ENCODE measurements around the gene UPF1.

DNA sequence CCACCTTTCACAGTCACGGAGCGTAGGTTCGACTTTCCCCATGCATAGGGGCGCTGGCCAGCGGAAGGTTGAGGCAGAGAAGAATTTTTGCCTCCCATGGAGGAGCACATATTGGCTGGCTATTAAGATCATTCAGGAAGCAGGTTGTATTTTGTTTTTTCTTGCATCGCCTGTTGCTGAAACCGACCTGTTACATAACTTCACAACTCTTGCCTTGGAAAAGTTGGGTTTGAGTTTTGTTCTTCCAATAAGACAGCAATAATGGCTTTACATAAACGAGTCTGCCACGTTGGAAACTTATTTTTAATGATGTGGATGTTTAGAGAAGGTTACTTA, 1.4 kb downstream of the UPF1 start:
- TF ChIP-seq SP1 (IDR thresholded peaks at IDR 0.05) (no peak), ZNF384 (IDR thresholded peaks at IDR 0.05) (no peak), HDGF (IDR thresholded peaks at IDR 0.05; ENCODE audit: borderline replicate concordance) (no peak), SUZ12 (IDR thresholded peaks at IDR 0.05) (no peak), L3MBTL2 (conservative IDR thresholded peaks at IDR 0.05) (no peak), FOXM1 (IDR thresholded peaks at IDR 0.05; ENCODE audit: borderline replicate concordance) (no peak), TARDBP (IDR thresholded peaks at IDR 0.05) (no peak)
